Suprapubic skin (tissue), 4 donors: ENCODE measurements around the gene DLL4.

ENCODE experiments used
- CTCF ChIP-seq, 2 donors: fragments of 200-600 bp in 1 of 2; fragments of 450-650 bp in 1 of 2; sonication (generic) in 1 of 2; IDR thresholded peaks; one replicate each; pipeline ENCODE4 v1.5.1; 2016 to 2019; ENCODE audit warnings: antibody characterized with exemption in 2 of 2, mild to moderate bottlenecking in 1 of 2, moderate library complexity in 1 of 2
- EP300 ChIP-seq: sonication (generic); formaldehyde crosslinking; IDR thresholded peaks from one replicate; pipeline ENCODE4 v1.6.1; 2017; ENCODE audit warnings: antibody characterized with exemption
- POLR2A ChIP-seq, 2 donors: fragments of 450-650 bp; IDR thresholded peaks; one replicate each; pipeline ENCODE4 v1.6.1; 2017; ENCODE audit warnings: antibody characterized with exemption in 2 of 2, mild to moderate bottlenecking in 2 of 2, moderate library complexity in 2 of 2
- POLR2AphosphoS5 ChIP-seq, 3 donors: sonication (generic); formaldehyde crosslinking; IDR thresholded peaks; one replicate each; pipeline ENCODE4 v1.6.1; 2017; ENCODE audit warnings: antibody characterized with exemption in 3 of 3

- no peak for TF ChIP-seq CTCF (IDR thresholded peaks at IDR 0.05)
- TF ChIP-seq POLR2A (IDR thresholded peaks at IDR 0.05), result no peak
- peak in 1 of 3 donors; percentile 24 for TF ChIP-seq POLR2AphosphoS5 (IDR thresholded peaks at IDR 0.05)
- TF ChIP-seq EP300, result no peak
These were observed 21.9 kb upstream of the DLL4 start for GRCh38 chr15:40906991-40907802.
